Stimulated activated CD8-positive, alpha-beta memory T cell treated with anti-CD3 and anti-CD28 coated beads, Interleukin-15, amount 100 ng/mL, for 4 hours (primary cell): ENCODE measurements around the gene SIGMAR1.
A peak's percentile ranks its signal among the peaks of the same experiment; 100 is the strongest.

Experiments
- DNase-seq, 2 donors: peaks; one replicate each; pipeline ENCODE4 v3.0.0-alpha.2; 2020; ENCODE audit warnings: low read depth in 2 of 2

The SIGMAR1 gene

DNA sequence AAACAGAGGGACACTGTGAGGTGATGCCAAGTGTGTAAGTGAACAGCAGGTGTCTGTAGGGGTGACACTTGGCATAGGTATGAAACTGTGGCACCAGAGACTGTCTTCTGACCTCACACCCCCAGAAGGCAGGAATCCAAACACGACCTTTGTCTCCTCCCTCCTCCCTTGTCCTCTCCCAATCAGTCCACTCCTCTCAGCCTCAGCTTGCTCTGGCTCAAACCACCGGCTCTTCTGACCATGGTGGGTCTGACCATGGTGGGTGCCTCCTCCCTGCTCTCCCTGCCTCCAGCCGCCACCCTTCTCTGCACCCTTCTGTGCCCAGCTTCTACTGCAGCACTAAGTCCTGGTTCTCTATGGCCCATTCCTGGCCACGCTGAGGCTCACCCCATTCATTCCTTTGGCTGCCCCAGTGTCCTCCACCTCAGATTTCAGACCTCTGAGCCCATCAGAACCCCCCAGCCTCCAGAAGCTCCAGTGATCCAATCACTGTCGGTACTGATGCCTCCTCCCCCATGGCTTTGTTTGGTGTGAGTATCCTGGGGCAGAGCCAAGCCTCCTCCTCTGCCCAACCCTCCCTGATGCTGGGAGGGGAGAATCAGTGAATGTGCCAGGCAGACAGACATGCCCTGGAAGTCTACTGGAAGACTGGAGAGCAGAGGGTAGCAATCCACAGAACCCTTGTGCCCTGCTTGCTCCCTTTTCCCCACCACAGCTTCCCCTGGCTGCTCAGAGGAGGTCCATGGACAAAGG is 7.0 kb downstream of the SIGMAR1 start:
- DNase-seq: no peak

- DNase-seq: no peak
These were observed 8.1 kb downstream of the SIGMAR1 start for GRCh38 chr9:34629491-34629808.

GRCh38 chr9:34628656-34629490 is 8.7 kb downstream of the SIGMAR1 start, which contains the start of gene ARID3C:
ARID3C (minus strand) TSS chr9:34629066; CDS start chr9:34628014, 1,052 bp downstream.
- DNase-seq: no peak

DNA sequence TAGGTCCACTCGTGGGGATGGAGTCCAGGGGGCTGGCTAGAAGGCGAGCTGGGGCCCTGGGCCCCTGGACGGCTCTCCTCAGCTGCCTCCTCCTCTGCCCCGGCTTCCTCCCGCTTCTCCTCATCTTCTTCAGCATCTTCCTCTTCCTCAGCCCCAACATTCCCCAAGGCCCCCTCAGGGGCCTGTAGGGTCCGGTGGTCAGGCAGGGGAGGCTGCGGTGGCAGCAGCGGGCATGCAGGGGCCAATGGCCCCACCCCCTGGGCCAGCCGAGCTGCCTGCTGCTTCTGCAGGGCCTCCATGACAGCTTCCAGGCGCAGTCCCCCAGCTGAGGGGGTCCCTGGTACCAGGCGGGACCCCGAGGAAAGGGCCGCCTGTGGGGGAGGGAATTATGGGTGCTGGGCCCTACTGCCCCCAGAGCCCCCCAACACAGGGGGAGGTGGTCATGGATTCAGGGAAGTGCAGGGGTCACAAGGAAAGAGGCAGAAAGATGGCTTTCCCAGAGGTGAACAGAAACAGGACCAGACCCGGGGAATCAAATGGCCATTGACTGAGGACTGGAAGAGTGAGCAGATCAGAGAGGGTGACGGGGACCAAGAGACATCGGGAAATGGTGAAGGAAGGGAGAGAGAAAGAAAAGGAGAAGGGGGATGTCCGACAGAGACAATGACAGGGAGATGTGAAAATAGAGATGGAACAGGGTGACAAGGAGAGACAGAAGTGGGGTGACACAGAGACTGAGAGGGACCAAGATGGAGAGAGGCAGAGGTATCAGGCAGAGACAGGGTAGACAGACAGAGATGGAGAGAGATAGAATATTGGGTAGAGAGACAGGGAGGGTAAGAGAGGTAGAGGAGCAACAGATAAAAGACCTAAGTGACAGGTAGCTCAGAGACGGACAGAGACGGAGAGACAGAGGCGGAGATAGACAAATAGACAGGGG is 9.6 kb downstream of the SIGMAR1 start:
- DNase-seq: no peak

GRCh38 chr9:34625186-34625486 is 12.5 kb downstream of the SIGMAR1 start:
- no peak for DNase-seq

DNA sequence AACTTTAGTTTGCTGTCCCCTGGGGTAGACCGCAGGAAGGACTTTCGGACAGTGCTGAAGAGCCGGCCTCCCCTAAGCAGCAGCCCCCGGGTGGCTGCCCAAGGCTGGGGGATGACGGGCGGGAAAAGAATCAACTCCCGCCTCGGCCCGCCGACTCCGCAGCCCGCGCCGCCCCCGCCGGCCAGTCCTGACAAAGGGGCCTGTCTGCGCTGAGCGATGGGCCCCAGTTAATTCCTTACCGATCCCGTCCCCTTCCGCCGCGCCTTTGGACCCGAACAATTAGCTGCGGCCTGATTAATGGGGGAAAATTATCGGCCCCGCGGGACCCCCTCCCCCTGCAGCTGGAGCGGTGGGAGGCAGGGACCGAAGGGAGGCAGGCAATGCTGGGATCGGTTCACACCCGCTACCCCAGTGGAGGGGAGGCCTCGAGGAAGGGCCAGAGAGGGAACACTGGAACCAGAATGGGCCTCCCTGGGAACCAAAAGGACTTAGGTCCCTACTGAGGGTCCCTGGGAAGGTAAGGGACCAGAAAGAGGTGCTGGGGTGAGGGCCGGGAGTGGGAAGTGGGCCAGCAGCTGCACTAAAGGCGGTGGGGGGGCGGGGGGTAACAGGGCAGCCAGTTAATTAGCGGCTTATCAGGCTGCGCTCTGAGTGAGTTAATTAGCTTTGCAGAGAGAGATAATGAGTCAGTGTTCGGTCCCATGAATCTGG is 13.0 kb downstream of the SIGMAR1 start:
- no peak for DNase-seq

DNA sequence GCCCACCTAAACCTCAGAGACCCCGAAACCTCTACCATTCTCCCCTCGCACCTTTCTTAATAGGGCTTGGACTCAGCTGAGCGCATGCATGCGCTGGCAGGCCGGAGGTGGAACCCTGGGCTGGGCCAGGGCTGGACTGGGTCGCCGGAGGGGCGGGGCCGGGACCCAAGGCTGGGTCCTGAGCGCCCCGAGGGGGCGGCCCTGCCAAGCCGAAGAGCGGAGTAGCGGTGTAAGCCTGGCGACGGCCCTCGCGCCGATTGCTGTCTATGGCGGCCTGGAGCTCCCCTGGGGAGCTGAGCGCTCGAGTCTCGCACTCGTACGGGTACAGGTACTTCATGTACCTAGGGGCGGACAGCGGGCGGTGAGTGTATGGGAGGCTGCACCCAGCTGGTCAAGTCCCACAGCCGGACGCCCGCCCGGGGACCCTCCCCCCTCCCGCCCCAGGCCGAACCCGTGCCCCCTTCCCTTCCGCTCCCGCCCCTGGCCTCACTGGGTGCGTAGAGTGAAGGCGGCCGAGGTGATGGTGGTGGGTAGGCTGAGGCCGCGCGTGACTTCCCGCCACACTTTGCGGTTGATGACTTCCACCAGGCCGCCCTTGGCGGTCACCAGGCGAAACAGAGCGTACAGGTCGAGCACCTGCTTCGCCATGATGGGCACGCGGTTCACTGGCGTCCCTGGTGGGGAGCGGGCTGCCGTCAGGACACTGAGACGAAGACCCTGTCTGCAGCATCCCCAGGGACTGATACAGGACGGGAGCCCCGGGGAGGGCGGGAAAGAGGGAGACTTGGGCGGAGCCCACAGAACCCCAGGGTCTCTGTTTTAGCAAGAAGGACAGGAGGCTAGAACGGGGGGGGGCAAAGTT is 14.0 kb downstream of the SIGMAR1 start:
- DNase-seq: no peak

DNA sequence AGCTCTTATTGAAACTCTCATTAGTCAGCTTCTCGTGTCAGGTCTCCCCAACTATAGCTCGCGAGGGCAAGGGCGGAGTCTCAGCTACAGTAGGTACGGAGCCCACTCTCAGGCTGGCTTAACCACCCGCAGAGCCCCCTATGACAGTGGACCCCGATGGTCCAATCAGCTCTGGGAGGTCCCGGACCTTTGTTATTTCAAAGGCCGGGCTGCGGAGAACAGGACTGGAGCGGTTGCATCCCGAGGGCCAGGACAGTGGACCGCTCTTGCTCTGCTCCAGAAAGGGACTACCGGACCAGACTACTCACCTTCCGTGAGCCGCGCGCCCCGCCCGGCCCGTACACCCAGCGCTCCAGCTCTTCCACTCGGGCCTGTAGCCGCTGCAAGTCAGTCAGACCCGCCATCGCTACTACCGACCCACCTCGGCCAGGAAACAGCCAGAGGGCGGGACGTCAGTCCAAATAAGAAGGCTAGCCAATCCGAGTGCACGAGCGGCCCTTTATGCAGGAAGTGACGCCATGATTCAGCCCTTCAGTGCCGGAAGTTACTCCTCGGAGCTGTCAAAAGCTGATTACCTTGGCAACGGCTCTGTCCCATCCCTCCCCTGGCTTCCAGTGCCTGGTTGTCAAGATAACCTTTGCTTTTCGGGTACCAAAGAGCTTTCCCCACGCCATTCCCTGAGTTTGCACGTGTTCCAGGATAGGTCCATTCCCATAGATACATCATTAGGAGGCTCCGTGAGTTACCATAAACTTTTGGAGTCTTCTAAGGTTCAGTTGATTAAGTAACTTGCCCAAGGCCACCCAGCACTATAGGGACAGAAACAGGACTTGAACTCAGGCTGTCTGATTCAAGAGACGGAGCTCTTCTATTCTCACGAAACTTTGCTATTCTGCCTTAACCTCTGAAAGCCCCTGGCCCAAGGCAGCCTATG is 17.3 kb downstream of the SIGMAR1 start, which contains the start of gene DCTN3:
Gene DCTN3, minus strand, starts transcription at position 435 of the 934 bp plus-strand sequence. Its CDS starts 31 bp downstream, at position 404.
- peak; percentile 75 to 88 for DNase-seq

DNA sequence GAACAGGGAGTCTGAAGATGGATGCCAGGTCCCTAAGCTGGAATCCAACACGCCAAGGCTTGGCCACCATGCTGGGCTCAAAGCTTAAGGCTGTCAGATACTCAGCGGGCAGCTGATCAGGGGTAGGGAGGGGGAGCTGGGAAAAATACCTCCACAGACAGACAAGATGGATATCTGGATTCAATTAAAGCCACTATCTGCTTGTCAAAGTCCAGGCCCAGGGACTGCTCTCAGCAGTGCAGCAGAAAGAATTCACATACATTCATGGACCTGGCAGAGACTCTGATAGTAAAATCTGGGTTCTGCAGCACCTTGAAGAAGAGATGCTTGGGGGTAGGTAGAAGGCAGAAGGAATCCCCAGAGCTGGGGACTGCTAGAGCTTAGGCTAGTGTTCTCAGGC is 22.5 kb downstream of the SIGMAR1 start:
- DNase-seq: no peak

- peak in 1 of 2 donors; percentile 32 for DNase-seq
These were observed 24.7 kb downstream of the SIGMAR1 start for GRCh38 chr9:34612788-34613390.

GRCh38 chr9:34611811-34612787 is 25.5 kb downstream of the SIGMAR1 start, which contains the start of gene RPP25L:
RPP25L (minus strand) TSS chr9:34612097; CDS start chr9:34611296, 801 bp downstream.
- peak; percentile 61 to 68 for DNase-seq

GRCh38 chr9:34611251-34611810 is 26.3 kb downstream of the SIGMAR1 start:
- no peak for DNase-seq

DNA sequence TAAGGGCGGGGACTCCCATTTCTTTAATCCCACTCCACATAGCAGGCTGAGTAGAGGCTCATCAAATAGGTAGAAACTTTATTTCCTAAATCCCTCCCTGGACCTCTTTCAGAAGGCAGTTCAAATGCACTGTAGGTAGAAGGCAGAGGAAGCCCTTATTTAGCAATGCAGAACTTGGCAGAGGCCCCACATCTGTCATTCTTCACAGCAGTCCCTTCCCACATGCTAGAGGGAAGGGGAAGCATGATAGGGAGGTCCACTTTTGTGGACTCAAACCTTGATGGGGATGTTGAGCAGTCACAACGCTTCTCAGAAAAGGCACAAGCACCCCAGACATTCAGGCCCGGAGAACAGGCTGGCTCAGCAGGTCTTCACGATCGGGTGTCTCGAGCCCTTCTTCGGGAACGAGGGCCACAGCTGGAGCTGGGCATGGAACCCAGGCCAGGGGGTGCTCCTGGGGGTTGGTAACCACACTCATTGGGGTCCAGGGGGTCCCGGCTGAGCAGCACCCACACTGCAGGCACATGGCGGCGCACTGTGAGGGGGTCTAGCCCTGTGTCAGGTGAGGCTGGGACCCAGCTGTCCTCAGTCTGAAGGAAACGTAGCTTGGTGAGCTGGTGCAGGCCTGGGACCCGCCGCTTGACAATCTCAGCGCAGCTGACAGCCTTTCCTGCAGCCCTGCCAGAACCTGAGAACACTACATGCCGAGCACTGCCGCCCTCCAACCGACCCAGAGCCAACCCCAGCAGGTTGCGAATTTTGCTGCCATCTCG is 27.0 kb downstream of the SIGMAR1 start:
- DNase-seq: no peak

DNA sequence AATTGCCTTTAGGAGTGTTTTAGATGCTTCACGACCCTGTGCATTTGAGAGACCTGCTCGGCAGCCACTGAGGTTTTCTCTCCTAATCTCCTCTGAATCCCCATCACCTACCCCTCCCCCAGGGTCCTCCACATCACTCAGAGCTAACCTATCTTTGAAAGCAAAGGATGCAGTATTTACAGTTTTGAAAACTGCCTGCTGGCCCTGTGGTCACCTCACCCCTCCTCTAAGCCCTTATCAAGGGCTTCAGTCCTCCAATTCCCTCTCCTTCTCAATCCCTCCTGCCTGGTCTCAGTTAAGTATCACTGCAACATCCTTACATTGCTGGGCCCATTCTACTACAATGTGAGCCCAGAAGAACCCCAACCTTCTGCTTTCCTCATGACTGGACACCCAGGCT is 30.3 kb downstream of the SIGMAR1 start:
- DNase-seq: no peak

GRCh38 chr9:34606905-34607304 is 30.7 kb downstream of the SIGMAR1 start:
- no peak for DNase-seq

DNA sequence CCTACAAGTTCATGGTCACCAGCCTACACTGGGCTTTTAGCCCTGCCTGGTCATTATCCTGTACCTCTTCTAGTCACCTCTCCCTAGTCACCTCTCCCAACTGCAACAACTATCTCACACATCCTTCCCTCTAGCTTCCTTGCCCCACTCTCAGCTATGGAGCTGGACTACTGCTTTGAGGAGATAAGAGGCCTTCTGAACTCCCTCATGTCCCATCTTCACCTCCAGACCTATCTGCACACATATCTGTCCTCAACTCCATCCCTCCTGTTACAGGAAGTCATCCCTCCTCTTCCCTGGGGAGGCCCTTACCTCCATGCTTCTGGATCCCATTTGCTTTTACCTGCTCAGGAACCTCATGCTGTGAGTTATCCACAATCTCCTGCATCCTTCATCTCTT is 31.4 kb downstream of the SIGMAR1 start:
- no peak for DNase-seq
